Measurements from ENCODE around the gene HNF1A.
"Not testable (repeated sequence)": the region's sequence is repeated elsewhere in the genome, so short reads cannot be mapped to it uniquely, and the experiment has no call there.

The HNF1A gene

GRCh38 chr12:120978296-120979219, at the start of gene HNF1A:
Gene HNF1A (plus strand): TSS chr12:120978543. CDS start chr12:120978769, 226 bp downstream.
- no peak for DNase-seq (ENCODE audit: low read depth, low spot score)

DNA sequence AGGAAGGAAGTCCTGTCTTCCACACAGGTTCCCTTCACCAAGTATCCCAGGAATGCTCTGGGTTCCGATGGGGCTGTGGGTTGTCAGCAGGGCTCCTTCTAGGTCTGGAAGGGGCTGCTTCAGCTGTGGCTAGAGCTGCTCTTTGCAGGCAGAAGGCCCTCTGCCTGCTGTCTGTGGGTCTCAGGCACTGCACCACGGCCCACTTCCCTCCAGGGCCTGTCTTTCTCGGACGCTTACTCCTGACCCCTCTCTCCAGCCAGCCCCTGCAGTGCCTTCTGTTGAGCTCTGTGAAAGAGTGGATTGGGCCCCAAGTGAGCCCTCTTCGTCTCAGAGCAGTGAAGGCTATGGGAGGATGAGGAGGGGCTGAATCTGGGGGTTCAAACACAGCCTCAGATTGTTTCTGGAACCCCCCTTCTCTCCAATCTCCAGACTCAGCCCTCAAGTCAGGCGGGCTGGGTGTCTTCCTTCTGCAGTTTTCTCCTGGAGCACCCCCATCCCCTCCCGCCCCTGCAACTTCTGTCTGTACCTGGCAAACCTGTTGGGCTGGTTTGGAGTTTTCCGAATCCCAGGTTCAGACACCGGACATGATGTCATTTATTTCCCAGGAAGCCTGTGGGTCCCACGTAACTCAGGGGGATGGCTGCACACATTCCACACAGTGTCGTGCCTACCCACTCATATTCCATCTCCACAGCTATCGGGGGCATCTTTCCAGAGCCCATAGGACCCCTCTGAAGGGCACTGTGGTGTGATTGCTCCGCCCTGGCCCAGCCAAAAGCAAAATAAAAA, 49.3 kb upstream of the HNF1A start:
- DNase-seq (ENCODE audit: low read depth, low spot score) = no peak

- no peak for DNase-seq (ENCODE audit: low read depth, low spot score)
Measured at GRCh38 chr12:120930032-120930431, 48.3 kb upstream of the HNF1A start.

DNA sequence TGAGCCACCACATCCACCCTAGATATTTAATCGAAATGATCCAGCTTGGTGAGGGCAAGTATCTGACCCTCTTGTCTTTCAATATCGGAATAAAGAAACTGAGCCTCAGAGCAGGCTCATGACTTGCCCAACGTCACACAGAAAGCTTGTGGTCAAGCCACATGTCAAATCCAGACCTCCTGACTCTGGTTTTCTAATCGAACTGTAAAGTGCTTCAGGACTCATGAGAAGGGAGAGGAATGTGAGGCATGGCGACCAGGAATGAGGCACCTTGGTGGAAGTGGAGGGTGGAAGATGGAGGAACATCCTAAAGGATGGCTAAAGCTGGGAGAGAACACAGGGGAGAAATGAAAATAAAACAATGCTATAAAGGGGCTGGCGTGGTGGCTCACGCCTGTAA, 46.3 kb upstream of the HNF1A start:
- no peak for DNase-seq (ENCODE audit: low read depth, low spot score)

- no peak for DNase-seq (ENCODE audit: low read depth, low spot score)
Measured at GRCh38 chr12:120932956-120933526, 45.3 kb upstream of the HNF1A start.

DNA sequence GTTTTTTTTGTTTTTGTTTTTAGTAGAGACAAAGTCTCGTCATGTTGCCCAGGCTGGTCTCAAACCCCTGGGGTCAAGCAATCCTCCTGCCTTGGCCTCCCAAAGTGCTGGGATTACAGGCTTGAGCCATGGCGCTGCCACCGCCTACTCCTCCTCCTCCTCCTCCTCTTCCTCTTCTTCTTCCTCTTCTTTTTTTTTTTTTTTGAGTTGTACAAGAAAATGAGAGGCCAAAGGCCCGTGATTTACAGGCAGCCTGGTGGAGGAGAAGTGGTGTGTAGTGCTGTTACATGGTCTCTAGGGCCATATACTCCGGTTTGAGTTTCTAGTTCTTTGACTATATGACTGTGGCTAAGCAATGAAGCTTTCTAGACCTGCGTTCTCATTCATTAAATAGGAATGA, 44.6 kb upstream of the HNF1A start:
- no peak for DNase-seq (ENCODE audit: low read depth, low spot score)

DNA sequence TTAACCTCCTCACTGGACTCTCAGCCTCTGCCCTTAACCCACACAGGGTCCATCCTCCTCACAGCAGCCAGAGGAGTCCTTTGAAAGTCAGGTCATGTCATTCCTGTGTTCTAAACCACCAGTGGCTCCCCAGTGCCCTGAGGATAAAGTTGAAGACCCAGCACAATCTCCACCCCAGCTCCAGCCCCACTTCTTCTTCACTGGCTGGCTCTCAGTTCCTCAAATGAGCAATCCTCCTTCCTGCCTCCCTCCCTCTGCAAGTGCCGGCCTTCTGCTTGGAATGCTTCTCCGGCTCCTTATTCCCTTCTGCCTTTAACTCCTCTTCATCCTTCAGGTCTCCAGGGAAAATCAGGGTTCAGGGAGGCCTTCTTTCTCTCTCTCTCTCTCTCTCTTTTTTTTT, 42.1 kb upstream of the HNF1A start:
- DNase-seq (ENCODE audit: low read depth, low spot score) = no peak

GRCh38 chr12:120938496-120938895, 39.8 kb upstream of the HNF1A start:
- no peak for DNase-seq (ENCODE audit: low read depth, low spot score)

DNA sequence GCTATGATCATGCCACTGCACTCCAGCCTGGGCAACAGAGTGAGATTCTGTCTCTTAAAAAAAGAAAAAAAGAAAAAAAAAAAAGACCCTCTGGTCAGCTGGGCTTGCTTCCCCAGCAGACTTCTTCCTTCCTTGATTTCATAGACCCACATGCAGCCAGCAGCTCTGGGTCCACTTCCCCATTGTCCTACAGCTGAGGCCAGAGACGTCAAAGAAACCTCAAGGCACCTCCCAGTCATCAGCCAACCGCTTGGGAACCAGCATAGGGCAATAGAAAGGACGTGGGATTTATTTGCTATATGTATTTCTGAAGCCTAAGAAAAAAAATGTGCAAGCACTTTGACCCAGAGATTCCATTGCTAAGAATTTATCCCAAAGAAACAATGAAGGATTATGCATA, 38.8 kb upstream of the HNF1A start:
- no peak for DNase-seq (ENCODE audit: low read depth, low spot score)

- DNase-seq (ENCODE audit: low read depth, low spot score) = no peak
Measured at GRCh38 chr12:120940006-120940405, 38.3 kb upstream of the HNF1A start.

GRCh38 chr12:120940799-120941198, 37.5 kb upstream of the HNF1A start:
- DNase-seq (ENCODE audit: low read depth, low spot score) = no peak

GRCh38 chr12:120941412-120941811, 36.9 kb upstream of the HNF1A start:
- DNase-seq (ENCODE audit: low read depth, low spot score) = no peak

DNA sequence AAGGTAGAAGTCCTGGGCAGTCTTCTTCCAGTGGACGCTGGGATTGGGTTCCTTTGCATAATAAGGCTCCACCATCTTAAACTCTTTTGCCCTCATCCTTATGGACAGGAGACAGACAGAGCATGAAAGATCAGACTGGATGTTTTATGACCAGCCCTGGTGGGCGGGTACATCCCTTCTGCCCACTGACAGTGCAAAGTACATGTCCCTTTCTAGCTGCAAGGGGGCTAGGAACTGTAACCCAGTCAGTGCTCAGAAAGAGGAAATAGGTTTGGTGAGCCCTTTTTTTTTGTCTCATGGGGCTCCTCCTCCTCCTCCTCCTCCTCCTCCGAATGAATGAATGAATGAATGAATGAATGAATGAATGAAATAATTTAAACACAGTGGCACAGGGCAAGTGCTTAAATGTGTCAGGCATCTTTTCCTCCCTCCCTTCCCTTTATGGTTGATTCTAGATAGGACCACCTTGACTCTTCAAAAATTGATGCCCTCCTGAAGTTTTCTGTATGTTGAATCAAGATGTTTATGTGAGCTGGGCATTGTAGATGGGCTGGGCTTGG, 36.4 kb upstream of the HNF1A start:
- DNase-seq (ENCODE audit: low read depth, low spot score) = no peak

DNA sequence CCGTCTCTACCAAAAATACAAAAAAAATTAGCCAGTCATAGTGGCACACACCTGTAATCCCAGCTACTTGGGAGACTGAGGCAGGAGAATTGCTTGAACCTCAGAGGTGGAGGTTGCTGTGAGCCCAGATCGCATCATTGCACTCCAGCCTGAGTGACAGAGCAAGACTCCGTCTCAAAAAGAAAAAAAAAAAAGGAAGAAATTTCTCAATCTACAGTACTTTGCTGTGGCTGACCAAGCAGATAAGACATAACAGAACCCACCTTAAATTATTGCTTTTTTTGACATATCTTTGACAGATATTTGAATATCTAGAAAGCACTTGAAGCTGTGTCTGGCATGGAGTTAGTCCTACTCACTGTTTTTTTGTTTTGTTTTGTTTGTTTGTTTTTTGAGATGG, 34.9 kb upstream of the HNF1A start:
- no peak for DNase-seq (ENCODE audit: low read depth, low spot score)

DNA sequence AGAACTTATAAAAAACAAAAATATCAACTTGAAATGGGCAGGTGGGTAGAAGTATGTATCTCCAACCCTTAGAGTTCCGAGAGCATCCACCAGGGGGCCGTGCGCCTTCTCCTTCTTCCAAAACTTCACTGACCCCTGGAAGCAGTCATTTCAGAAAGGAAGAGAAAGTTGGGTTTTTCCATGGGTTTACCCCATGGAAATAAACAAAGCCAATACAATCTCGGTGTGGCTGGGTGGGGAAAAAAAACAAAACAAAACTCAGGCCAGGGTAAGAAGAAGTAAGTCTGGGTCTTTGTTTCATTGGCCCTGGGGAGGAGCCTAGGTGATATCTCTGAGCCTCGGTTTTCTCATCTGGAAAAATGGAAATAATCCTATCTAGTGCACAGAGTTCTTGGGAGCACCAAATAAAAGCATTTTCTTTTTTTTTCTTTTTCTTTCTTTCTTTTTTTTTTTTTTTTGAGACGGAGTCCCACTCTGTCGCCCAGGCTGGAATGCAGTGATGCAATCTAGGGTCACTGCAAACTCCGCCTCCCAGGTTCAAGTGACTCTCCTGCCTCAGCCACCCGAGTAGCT, 33.6 kb upstream of the HNF1A start:
- DNase-seq (ENCODE audit: low read depth, low spot score) = peak; percentile 11

- DNase-seq (ENCODE audit: low read depth, low spot score) = not testable (repeated sequence)
Measured at GRCh38 chr12:120945516-120945915, 32.8 kb upstream of the HNF1A start.

- DNase-seq (ENCODE audit: low read depth, low spot score) = not testable (repeated sequence)
Measured at GRCh38 chr12:120950260-120950799, 28.0 kb upstream of the HNF1A start.

GRCh38 chr12:120950807-120951206, 27.5 kb upstream of the HNF1A start:
- no peak for DNase-seq (ENCODE audit: low read depth, low spot score)

DNA sequence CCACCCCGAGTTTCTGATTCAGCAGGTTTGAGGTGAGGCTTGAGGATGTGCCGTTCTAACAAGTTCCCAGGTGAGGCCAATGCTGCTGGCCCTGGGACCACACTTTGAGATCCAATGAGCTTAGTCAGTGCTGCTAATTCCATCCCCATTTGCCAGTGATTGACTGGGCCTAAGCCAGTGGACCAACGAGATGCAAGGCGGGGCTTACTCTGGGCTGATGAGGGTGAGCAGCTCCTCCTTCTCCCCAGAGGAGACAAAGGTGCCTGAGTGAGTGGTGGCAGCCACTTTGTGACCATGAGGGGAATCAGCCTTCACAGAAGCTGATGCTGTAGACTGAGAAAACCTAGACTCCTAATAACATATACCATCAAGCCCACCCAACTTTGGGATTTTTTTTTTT, 23.1 kb upstream of the HNF1A start:
- DNase-seq (ENCODE audit: low read depth, low spot score) = no peak

GRCh38 chr12:120956579-120957300, 21.6 kb upstream of the HNF1A start:
- no peak for DNase-seq (ENCODE audit: low read depth, low spot score)
